OCI-LY3 (cell line): ENCODE results near the gene TSPYL1.
A peak's percentile ranks its signal among the peaks of the same experiment; 100 is the strongest.

Experiments used
- H2AFZ ChIP-seq: fragments of 200-600, 300-600 bp; shearing (Covaris generic); 2 replicates; pipeline ENCODE4 v1.6.0; 2014; ENCODE audit warnings: antibody characterized with exemption, low read depth, low read length
- H3K27ac ChIP-seq: fragments of 200-600, 300-600 bp; sonication (generic); 2 replicates; pipeline ENCODE4 v1.5.1; 2014; ENCODE audit warnings: mild to moderate bottlenecking, low read length, moderate library complexity, mixed read lengths
- H3K27me3 ChIP-seq: fragments of 200-600, 300-600 bp; sonication (generic); 2 replicates; pipeline ENCODE4 v1.6.1; 2014; ENCODE audit warnings: low read depth, low read length, mixed read lengths
- H3K36me3 ChIP-seq: fragments of 200-600, 300-600 bp; sonication (generic); replicated peaks from 2 replicates; pipeline ENCODE3; 2014; ENCODE audit warnings: low read depth, low read length, mixed read lengths
- H3K4me1 ChIP-seq: fragments of 300-600, 200-600 bp; sonication (generic); 2 replicates; pipeline ENCODE4 v1.6.1; 2014; ENCODE audit warnings: low read length, mixed read lengths
- H3K4me2 ChIP-seq: fragments of 200-600, 300-600 bp; sonication (generic); 2 replicates; pipeline ENCODE4 v1.6.1; 2014; ENCODE audit warnings: low read length, mixed read lengths
- H3K4me3 ChIP-seq: fragments of 300-600, 200-600 bp; sonication (generic); 2 replicates; pipeline ENCODE4 v1.5.1; 2014; ENCODE audit warnings: antibody characterized with exemption, mild to moderate bottlenecking, low read length, moderate library complexity
- H3K79me2 ChIP-seq: fragments of 300-600, 200-600 bp; shearing (Covaris generic); 2 replicates; pipeline ENCODE4 v1.6.1; 2014; ENCODE audit warnings: mild to moderate bottlenecking, low read length, mixed read lengths
- H3K9ac ChIP-seq: fragments of 300-600, 200-600 bp; shearing (Covaris generic); 2 replicates; pipeline ENCODE4 v1.6.0; 2014; ENCODE audit warnings: mild to moderate bottlenecking, low read length, moderate library complexity
- H3K9me3 ChIP-seq: fragments of 200-600, 300-600 bp; shearing (Covaris generic); 2 replicates; pipeline ENCODE4 v1.6.1; 2014; ENCODE audit warnings: low read length, mixed read lengths; ENCODE audit not compliant: insufficient read depth
- H4K20me1 ChIP-seq: fragments of 200-600, 300-600 bp; sonication (generic); 2 replicates; pipeline ENCODE4 v1.6.1; 2016; ENCODE audit warnings: low read length, mixed read lengths; ENCODE audit not compliant: insufficient read depth
- CTCF ChIP-seq: fragments of 200-600, 300-600 bp; sonication (generic); IDR thresholded peaks from 2 replicates; pipeline ENCODE4 v1.5.1; 2014; ENCODE audit warnings: antibody characterized with exemption, low read length, low read depth
- EZH2phosphoT487 ChIP-seq: fragments of 200-600 bp; shearing (Covaris generic); IDR thresholded peaks from 2 replicates; pipeline ENCODE4 v1.6.1; 2018; ENCODE audit warnings: antibody characterized with exemption, mixed run types, low read depth

The TSPYL1 gene

GRCh38 chr6:116304538-116305097 lies 24.9 kb upstream of the TSPYL1 start:
- no peaks in the 10 kb centered on the region for H3K9me3 ChIP-seq
- TF ChIP-seq CTCF (no peak), EZH2phosphoT487 (no peak)
- H3K27me3 ChIP-seq = no peaks in the 10 kb centered on the region
- H3K36me3 ChIP-seq = no peaks in the 10 kb centered on the region
- peak overlapping the region; percentile 79 for H3K4me2 ChIP-seq
- H3K4me1 ChIP-seq = peaks cover 61% of the 10 kb centered on the region
- H3K9ac ChIP-seq = peak overlapping the region; percentile 67
- H3K79me2 ChIP-seq = no peaks in the 10 kb centered on the region
- H3K4me3 ChIP-seq = peak overlapping the region; percentile 38
- no peak overlapping the region for H2AFZ ChIP-seq
- peak overlapping the region; percentile 91 for H3K27ac ChIP-seq
- H4K20me1 ChIP-seq = no peaks in the 10 kb centered on the region

- Histone ChIP-seq H3K4me2 (no peak overlapping the region), H3K4me1 (peaks cover 54% of the 10 kb centered on the region), H3K27ac (no peak overlapping the region), H3K27me3 (no peaks in the 10 kb centered on the region), H4K20me1 (no peaks in the 10 kb centered on the region), H2AFZ (no peak overlapping the region), H3K36me3 (peaks cover 10% of the 10 kb centered on the region), H3K4me3 (no peak overlapping the region), H3K9ac (no peak overlapping the region), H3K9me3 (peaks cover 12% of the 10 kb centered on the region; the same call in 1 of the 2 replicates), H3K79me2 (no peaks in the 10 kb centered on the region)
- TF ChIP-seq CTCF (no peak), EZH2phosphoT487 (no peak)
Measured at GRCh38 chr6:116301104-116301503, 21.4 kb upstream of the TSPYL1 start.

GRCh38 chr6:116300566-116300965 lies 20.8 kb upstream of the TSPYL1 start:
- no peak overlapping the region for H3K4me2 ChIP-seq
- peaks cover 12% of the 10 kb centered on the region; the same call in 1 of the 2 replicates for H3K9me3 ChIP-seq
- H3K4me3 ChIP-seq = no peak overlapping the region
- peaks cover 50% of the 10 kb centered on the region for H3K4me1 ChIP-seq
- no peak overlapping the region for H3K27ac ChIP-seq
- H3K9ac ChIP-seq = no peak overlapping the region
- no peak overlapping the region for H2AFZ ChIP-seq
- no peak for TF ChIP-seq CTCF
- no peak for TF ChIP-seq EZH2phosphoT487
- peaks cover 10% of the 10 kb centered on the region for H3K36me3 ChIP-seq
- no peaks in the 10 kb centered on the region for H3K79me2 ChIP-seq
- H3K27me3 ChIP-seq = no peaks in the 10 kb centered on the region
- no peaks in the 10 kb centered on the region for H4K20me1 ChIP-seq

GRCh38 chr6:116298973-116299372 lies 19.2 kb upstream of the TSPYL1 start:
- TF ChIP-seq CTCF = no peak
- no peak for TF ChIP-seq EZH2phosphoT487
- no peak overlapping the region for H3K4me2 ChIP-seq
- no peaks in the 10 kb centered on the region for H3K79me2 ChIP-seq
- H3K27me3 ChIP-seq = no peaks in the 10 kb centered on the region
- H3K36me3 ChIP-seq = peaks cover 10% of the 10 kb centered on the region
- H3K9ac ChIP-seq = no peak overlapping the region
- no peak overlapping the region for H3K4me3 ChIP-seq
- H3K9me3 ChIP-seq = peaks cover 12% of the 10 kb centered on the region; the same call in 1 of the 2 replicates
- H3K27ac ChIP-seq = no peak overlapping the region
- H4K20me1 ChIP-seq = no peaks in the 10 kb centered on the region
- no peak overlapping the region for H2AFZ ChIP-seq
- peaks cover 50% of the 10 kb centered on the region for H3K4me1 ChIP-seq
